Activated CD4-positive, alpha-beta T cell treated with anti-CD3 and anti-CD28 coated beads, Interleukin-2, amount 50 U/mL, for 4 hours (primary cell): ENCODE measurements around the gene RITA1.
A peak's percentile ranks its signal among the peaks of the same experiment; 100 is the strongest.

Source experiments
- DNase-seq, 2 experiments: peaks; one replicate each; pipeline ENCODE4 v3.0.0-alpha.2; 2020

RITA1 gene

DNA sequence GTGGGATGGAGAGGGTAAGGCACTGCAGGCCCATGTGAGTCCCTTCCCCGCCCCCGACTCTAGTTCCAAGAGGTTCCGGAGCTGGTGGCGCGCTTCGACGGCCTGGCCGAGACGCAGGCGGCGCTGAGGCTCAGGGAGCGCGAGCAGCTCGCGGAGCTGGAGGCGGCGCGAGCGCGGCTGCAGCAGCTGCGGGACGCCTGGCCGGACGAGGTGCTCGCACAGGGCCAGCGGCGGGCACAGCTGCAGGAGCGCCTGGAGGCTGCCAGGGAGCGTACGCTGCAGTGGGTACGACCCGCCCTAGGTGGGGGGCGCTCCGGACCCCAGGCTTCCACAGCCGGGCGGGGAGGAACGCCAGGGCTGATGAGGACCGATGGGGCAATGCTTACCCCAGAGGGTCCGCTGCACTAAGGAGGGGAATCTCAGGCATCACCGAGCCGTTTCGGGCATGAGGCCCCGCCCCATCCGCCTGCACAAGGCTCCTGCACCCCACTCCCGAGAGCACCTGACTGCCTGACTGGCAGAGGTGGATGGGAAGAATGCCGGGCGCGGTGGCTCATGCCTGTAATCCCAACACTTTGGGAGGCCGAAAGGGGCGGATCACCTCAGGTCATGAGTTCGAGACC, 31.1 kb upstream of the RITA1 start:
- DNase-seq: no peak

DNA sequence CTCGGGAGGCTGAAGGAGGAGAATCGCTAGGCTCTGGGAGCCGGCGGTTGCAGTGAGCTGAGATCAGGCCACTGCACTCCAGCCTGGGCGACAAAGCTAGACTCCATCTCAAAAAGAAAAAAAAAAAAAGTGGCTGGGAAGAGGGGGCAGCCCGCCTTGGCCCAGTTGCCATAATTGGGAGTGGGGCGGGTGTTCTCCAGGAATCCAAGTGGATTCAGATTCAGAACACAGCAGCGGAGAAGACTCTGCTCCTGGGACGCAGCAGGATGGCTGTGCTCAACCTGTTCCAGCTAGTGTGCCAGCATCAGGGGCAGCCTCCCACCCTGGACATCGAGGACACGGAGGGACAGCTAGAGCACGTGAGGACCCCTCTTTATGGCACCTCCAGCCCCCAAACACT, 30.5 kb upstream of the RITA1 start:
- no peak for DNase-seq

DNA sequence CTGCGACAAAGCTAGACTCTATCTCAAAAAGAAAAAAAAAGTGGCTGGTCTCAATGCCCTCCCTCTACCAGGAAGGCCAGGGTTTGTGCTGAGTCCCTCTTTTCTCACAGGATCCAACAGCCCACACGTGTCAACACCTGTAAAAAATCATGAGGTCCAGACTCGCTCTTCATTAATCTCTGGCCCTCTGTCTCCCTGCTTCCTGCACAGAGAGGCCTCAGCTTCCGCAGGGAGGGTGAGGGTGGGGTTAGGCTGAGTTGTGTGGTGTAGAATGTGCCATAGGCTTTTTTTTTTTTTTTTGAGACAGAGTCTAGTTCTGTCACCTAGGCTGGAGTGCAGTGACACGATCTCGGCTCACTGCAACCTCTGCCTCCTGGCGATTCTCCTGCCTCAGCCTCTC, 29.9 kb upstream of the RITA1 start:
- DNase-seq: no peak

DNA sequence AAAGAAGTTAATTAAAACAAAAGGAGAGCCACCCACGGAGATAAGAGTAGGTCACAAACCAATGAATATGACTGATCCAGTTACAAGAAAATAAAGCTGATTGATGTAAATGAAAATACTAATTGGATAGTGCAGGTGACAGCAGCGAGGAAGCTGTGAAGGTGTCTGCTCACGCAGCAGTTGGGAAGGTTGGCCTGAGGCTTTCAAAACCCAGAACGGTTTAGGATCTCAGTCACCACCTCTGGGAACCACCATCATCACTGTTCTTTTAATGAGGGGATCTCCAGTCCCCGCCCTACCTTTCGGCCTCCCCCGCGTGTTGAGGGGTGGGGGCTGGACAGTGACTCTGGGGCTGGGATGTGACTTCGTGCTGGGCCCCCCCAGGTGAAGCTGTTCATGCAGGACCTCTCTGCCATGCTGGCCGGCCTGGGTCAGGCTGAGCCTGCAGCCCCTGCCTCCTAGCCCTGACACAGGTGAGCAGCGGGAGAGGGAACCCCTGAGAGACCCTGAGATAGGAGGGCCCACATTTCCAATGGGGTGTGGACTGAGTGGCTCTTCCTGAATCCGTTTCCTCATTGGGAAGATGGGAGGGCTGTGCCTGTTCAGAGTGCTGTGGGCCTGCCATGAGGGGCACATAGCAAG, 28.2 kb upstream of the RITA1 start:
- DNase-seq: no peak

DNA sequence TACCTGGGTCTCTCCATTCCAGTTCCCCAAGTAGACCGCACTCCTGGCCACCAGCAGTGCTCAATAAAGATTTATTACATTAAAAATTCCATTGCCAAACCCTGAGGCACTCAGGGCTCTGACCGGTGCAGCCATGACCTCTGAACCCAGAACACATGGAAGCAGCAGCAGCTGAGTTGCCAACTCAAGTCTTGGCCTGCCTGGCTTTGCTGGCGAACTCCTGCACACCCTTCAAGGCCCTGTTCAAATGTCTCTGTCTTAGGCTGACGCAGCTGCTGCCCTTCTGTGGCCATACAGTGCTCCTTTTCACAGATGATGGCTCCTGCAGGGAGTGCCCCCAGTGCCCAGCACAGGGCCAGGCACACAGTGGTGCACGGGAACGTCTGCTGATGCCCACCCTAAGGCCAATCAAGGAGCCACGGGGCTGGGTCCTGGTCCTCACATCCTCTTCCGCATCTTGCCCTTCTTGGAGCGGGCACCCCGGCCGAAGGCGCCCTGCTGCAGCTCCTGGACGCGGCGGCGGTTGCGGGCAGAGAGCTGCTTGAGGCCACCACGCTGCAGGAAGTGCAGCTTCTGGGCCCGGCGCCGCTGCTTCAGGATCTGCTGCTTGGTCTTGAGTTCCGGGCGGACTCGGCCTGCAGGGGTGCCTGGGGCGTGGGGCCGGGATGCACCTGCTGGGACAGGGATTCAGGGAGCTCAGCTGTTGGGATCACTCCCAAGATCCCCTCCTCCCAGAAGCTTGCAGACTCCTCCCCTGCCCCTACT, 26.9 kb upstream of the RITA1 start:
- no peak for DNase-seq

DNA sequence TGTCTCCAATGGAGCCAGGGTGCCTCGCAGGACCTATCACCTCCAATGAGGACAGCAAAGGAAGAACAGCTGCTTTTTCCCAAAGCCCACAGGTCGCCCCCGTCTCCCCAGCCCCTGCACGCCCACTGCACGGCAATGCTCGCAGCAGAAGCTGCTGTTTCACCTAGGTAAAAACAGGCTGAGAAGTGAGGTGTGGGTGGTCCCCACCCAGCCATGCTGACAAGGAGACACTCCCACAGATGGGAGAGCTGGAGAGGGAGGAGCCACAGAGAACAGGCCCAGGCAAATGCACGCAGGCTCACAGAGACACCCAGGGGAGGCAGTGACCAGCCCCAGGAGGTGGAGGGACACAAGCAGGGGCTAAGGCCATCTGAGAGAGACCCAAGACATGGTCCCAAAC, 25.6 kb upstream of the RITA1 start:
- no peak for DNase-seq

DNA sequence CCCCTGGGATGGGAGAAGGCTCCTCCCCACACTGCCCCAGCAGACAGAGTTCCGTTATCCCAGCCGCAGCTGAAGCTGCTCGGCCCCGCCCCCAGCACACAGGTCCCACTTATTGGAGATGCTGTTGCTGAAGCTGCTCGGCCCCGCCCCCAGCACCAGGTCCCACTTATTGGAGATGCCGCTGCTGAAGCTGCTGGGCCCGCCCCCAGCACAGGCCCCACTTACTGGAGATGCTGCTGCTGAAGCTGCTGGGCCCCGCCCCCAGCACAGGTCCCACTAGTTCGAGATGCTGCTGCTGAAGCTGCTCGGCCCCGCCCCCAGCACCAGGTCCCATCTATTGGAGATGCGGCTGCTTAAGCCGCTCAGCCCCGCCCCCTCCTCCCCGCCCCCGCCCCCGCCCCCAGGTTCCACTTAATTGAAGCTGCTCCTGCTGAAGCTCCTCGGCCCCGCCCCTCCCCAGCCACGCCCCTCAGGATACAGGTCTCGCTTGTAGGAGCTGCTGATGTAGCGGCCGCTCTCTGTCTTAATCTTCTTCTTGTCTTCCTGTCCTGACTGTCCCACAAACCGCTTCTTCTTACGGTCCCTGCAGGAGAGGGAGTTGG, 24.0 kb upstream of the RITA1 start:
- peak; percentile 11 to 18 for DNase-seq

DNA sequence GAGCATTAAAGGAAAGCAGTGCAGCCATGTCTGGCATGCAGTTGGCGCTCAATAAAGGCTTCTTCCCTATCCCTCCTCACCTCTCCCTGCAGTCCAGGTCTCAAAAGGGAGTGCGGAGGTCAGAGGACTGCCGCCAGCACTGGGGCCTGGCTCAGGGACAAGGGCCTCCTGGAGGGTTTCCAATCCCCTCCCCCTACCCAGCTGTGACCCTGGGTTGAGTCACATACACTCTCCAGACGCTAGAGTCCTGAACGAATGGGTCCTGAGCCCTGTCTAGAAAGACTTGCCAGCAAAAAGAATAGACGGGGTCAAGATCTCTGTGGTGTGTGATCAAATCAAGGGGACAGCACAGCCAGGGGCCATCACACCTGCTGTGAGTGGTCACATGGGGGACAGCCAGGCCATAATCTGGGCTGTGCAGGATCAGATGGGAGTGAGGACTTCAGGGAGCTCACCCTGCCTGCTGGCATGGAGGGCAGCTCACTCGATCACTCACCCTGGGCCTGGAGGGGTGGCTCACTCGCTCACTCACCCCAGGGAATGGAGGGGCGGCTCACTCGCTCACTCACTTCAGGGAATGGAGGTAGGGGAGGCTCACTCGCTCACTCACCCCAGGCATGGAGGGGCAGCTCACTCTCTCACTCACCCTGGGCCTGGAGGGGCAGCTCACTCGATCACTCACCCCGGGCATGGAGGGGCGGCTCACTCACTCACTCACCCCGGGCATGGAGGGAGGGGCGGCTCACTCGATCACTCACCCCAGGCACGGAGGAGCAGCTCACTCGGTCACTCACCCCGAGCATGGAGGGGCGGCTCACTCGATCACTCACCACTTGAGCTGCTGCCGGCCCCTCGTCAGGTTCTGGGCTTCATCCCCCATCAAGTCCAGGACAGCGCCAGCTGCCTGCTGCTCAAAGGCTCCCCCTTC, 23.2 kb upstream of the RITA1 start:
- DNase-seq: no peak

DNA sequence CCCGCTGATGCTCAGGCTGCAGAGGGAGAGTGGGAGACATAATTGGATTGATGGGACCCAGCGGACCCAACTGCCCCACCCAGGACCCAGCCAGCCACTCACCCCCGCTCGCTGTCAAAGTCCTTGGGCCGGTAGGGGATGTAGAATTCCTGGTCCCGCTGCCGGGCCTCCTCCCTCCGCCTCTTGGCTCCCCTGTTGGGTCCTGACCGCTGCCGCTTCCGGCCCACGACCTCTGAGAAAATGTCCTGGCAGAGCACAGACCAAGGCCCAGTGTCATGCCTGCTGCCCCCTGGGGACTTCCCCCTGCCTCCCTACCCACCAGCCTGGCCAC, 22.5 kb upstream of the RITA1 start:
- DNase-seq: no peak

DNA sequence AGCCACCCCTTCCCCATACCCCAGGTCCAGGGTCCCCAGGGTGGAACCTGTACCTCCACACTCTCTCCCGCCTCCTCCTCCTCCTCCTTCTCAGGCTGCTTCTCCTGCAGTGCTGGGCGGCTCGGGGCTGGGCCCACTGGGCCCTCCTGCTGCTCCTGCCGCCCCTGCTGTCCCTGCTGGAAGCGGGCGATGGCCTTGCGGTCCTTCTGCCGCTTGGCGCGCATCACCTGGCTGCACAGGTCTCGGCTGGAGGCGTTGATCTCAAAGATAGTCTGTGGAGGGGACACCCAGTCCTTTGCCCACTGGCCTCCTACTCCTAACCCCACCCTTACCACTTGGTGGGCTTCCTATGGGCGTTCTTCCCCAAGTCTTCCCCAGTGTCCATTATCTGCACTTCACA, 21.5 kb upstream of the RITA1 start:
- no peak for DNase-seq

DNA sequence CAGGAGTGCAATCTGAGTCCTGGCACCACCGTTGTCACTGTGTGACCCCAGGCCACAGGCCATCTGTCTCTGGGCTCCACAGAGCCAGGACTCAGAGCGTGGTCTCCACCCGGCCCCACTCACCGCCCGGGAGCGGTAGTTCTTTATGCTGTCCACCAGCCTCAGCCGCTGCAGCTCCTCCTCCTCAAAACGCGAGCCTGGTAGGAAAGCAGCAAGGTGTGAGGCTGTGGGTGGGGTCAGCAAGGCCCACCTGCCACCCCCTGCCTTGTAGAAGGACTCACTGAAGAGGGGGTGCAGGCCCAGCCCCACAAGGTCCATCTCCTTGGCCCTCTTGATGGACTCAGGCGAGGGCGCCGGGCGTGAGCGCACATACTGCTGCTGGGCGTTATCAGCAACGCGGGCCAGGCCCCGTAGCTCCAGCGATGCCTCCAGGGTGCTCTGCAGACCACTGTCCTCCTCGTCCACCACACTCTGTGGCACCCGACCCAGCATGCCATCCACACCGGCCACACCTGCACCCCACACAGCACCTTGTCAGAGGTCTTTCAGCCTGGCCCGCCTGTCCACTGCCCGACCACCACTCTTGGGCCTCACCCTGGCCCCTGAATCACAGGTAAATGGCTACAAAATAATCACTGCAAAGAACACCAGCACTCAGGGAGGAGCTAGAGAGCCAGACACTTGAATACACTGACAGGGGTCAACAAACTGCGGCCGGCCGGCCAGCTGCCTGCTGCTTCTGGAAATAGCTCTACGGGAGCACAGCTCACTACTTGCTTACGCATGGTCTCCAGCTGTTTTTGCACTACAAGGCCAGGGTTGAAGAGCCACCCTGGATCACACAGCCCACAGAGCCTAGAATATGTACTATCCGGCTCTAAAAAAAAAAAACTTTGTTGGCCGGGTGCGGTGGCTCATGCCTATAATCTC, 19.7 kb upstream of the RITA1 start:
- no peak for DNase-seq

DNA sequence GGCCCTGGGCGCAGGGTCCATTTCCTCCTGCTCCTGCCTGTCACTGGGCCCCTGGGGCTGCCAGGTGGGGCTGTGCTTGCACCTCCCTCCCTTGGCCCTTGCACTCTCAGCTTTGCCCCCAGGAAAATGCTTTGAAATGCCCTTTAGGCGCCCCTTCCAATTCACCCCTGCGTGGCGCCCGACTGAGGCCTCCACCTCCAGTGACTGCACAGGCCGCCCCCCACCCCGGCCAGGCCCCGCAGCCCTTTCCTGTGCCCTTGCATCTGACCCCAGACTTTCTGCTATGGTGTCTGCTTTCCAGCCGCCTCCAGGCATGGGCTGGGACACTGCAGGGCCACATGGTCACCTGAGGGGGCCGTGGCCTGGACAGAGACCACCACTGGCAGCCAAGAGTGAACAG, 17.7 kb upstream of the RITA1 start:
- DNase-seq: no peak

DNA sequence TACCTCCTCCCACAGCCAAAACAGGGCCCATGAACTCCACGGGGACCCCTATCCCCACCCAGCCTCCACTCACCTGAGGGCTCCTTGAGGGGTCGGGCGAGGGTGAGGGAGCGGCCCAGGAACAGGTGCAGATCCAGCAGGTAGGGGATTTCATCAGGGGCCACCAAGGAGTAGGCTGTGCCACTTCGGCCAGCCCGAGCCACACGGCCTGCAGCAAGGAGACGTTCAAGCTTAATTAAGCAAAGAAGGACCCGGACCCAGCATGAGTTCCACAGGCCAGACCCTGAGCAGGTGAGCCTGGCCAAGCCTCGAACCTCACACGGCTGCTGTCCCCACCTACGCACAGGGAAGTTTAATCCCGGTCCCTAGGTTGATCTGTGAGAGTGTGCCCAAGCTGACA, 15.8 kb upstream of the RITA1 start:
- no peak for DNase-seq

DNA sequence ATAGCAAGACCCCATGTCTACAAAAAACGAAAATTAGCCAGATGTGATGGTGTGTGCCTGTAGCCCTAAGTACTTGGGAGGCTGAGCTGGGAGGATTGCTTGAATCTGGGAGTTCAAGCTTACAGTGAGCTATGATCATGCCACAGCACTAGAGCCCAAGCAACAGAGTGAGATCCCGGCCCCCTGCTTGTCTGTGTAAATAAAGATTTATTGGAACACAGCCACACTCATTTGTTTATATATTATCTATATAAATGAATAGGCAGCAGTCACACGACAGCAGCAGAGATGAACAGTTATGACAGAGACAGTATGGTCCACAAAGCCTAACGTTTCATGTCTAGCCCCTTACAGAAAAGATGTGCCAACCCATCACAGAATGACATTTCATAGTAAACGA, 15.1 kb upstream of the RITA1 start:
- DNase-seq: no peak

DNA sequence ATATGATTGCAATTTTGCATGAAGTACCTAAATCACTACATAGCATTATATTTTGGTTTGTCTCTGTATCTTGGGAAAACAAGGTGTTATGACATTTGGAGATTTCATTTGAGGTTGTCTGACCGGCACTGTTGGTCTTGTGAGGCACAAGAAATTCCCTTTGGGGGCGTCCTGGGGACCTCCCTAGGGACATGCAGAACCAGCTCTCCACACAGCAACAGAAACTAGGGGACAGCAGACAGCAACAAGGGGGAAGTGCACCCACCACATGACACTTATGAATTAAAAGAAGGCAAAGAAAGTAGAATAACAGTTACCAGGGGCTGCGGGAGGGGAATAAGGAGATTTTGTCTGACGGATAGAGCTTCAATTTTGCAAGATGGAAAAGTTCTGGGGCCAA, 14.6 kb upstream of the RITA1 start:
- no peak for DNase-seq

DNA sequence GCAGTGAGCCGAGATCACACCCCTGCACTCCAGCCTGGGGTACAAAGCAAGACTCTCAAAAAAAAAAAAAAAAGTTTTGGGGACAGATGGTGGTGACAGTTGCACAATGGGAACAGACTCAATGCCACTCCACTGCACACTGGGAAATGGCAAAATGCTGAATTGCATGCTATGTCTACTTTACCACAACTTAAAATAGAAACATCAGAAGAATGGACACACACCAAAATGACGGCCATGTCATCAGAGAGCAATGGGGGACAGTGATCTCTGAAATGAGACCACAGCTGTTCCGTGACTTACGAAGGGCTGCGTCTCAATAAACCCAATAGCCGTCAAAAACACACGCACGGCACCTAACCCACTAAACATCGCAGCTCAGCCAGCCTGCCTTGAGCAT, 14.0 kb upstream of the RITA1 start:
- DNase-seq: no peak

DNA sequence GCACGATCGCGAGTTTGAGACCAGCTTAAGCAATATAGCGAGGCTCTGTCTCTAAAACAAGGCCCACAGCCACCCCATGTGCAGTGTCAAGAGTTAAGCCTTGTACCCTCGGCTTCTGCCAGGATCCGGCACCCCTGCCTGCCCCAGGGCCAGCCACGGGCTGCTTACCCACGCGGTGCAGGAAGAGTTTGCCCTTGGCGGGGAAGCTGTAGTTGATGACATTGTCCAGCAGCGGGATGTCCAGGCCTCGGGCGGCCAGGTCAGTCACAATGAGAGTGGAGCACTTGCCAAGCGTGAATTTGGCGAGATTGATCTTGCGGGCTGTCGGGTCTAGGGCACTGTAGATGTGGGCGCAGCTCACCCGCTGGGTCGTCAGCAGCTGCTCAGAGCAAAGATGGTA, 13.3 kb upstream of the RITA1 start:
- no peak for DNase-seq

DNA sequence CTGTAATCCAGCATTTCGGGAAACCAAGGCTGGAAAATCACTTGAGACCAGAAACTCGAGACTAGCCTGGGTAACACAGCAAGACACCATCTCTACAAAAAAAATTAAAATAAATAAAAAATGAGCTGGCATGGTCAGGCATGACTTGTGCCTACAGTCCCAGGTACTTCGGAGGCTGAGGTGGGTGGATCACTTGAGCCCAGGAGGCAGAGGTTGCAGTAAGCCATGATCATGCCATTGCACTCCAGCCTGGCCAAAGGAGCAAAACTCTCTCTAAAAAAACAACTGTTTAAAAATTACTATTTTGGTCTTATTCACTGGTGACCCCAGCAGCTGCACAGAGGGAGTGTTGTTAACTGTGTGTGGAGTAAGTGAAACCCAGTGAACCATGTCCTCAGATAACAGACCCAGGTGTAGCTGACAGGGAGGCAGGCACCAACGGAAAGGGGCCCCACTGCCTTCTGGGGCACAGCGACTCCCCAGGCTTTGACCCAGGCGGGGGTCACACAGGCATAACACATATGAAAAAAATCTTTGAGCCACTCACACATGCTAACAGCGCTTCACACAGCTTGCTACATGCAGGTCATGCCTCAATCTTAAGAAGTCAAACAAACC, 12.3 kb upstream of the RITA1 start:
- no peak for DNase-seq

DNA sequence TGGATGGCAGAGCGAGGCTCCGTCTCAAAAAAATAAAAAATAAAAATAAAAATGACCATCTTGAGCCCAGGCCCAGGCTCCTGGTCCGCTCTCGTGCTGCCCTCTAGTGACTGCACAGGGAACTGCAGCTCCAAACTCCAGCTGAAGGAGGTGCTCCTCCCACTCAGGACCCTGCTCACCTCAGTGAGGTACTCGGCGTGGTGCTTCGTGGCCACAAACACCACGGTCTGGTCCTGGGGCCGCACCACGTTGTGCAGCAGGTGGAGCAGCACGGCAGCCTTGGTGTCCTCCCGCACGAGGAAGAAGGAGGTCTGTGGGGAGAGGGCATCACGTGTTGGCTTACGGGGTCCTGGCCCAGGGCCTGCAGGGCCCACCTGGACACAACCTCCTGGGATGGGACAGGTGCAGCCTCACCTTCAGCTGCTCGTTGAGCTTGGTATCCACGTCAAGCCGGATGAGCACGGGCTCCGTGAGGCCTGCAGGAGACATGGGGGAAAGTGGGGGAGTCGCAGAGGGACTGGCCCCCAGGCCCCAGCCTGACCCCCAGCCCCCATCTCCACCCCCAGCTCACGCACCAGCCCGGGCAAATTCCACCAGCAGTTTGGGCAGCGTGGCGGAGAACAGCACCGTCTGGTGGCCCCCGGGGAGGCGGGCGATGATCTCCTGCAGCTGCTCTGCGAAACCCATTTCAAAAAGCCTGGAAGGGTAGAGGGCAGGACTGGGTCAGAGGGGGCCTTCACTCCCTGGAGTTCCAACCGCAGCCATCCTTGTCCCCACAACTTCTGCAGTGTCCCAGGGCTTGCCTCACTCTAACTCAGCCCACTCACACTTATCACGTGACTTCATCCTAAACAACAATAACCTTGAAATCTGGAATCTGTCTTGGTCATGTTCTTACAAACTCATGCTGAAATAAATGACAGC, 10.8 kb upstream of the RITA1 start:
- peak; percentile 77 for DNase-seq

DNA sequence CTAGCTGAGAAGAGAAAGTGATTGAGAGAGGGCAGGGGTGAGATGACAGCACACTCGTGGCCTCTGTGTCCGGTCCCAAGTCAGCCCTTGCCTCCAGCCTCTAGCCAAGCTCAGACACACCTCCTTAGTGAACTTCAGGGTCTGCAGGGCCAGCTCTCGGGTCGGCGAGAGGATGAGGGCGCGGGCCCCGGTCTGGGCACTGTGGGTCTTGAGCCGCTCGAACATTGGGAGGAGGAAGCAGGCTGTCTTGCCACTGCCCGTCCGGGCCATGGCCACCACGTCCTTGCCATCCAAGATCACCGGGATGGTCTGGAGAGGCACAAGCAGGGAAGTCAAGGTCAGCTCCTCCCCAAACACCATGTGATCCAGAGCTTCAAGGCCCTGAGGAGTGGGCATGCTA, 6.5 kb upstream of the RITA1 start:
- no peak for DNase-seq
